Activated T-helper 1 cell treated with anti-CD3 and anti-CD28 coated beads, Interleukin-12 subunit alpha, Interleukin-12 subunit beta, Interleukin-2, Interleukin-4 antibody, amounts not matched to agents 30 ng/mL and 10 ng/mL and 1 ng/mL, durations not matched to agents 14 hours and 24 hours and 36 hours (primary cell): ENCODE results near the gene TTC28. TPM values are rescaled to one million over a fixed set of nuclear protein-coding genes. Genes with fewer than 3 reads are reported as not detected.

Source experiments
- DNase-seq: peaks from one replicate; pipeline ENCODE4 v3.0.0; 2021; ENCODE audit warnings: low spot score
- H3K27ac Mint-ChIP-seq: one replicate; pipeline ENCODE4 v1.8.0; 2021; ENCODE audit warnings: mild to moderate bottlenecking, mixed read lengths
- H3K27me3 Mint-ChIP-seq: one replicate; pipeline ENCODE4 v1.8.0; 2022; ENCODE audit warnings: mild to moderate bottlenecking, moderate library complexity, mixed read lengths; ENCODE audit not compliant: insufficient read depth
- H3K36me3 Mint-ChIP-seq: one replicate; pipeline ENCODE4 v1.8.0; 2021; ENCODE audit warnings: low read depth, mixed read lengths
- H3K4me1 Mint-ChIP-seq: one replicate; pipeline ENCODE4 v1.8.0; 2021; ENCODE audit warnings: low read depth, mixed read lengths
- H3K4me3 Mint-ChIP-seq: one replicate; pipeline ENCODE4 v1.8.0; 2021; ENCODE audit warnings: mild to moderate bottlenecking, moderate library complexity, mixed read lengths
- H3K9me3 Mint-ChIP-seq: one replicate; pipeline ENCODE4 v1.8.0; 2021; ENCODE audit warnings: mixed read lengths
- intact Hi-C: fragments of 100-400 bp; cut with micrococcal nuclease; formaldehyde crosslinking; loops from one replicate; pipeline ENCODE4 v1.15.1; 2024
- total RNA-seq: library from RNA; stranded (reverse); gene quantifications from 2 replicates; pipeline ENCODE4 v1.2.3, GENCODE V29; 2022

The TTC28 gene
- total RNA-seq, 1 donor from 2014 or later = 2.4 TPM

DNA sequence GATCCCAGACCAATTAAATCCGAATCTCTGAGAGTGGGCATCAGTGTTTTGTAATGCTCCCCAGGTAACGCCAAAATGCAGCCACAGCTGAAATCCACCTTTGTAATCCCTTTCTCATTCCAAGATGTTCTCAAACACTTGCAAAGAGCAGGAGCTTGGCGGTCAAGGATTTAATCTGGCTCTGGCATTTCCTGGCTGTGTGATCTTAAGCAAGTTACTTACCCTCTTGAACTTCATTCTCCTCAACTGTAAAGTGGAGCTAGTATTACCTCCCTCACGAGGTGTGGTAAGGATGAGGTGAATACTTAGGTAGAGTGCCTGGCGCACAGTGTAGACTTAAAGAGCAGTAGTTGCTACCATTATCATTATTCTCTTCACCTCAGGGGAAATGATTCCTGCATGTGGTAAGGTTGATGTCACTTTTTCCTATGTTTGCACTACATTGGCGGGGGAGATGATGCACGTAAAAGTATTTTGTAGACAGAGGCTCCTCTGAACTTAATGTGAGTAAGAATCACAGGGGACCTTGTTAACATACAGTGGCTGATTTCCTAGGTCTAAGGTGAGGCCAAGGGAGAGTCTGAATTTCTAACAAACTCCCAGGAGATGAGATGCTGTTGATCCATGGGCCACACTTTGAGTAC is 550.2 kb downstream of the TTC28 start:
- intact Hi-C loops = loop anchor here (10.0 kb wide), 1 partner anchor 315 kb away; no protein-coding TSS in a partner anchor
- H3K4me1 Mint-ChIP-seq = no peaks in the 10 kb centered on the region
- no peak for DNase-seq
- H3K27me3 Mint-ChIP-seq = no peaks in the 10 kb centered on the region
- H3K9me3 Mint-ChIP-seq = no peaks in the 10 kb centered on the region
- H3K27ac Mint-ChIP-seq = no peak overlapping the region
- H3K36me3 Mint-ChIP-seq = no peaks in the 10 kb centered on the region
- H3K4me3 Mint-ChIP-seq = no peak overlapping the region

DNA sequence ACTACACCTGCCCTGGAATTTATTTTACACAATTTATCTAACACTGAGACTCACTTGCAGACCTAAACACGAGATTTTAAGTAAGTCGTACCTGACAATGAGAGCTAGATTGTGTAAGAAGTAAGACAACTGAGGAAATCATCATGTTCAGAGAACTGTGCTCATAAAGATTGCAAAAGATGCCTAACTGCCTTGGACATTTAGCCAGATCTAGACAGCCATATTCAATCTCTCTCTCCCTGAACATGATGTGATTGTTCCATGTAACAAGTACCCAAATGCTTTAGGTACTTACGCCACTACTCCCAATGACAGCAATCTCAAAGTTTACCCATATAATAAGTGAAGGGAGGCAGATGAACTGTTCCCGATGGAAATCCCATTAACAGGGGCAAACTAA is 550.8 kb downstream of the TTC28 start:
- no peaks in the 10 kb centered on the region for H3K36me3 Mint-ChIP-seq
- no peaks in the 10 kb centered on the region for H3K9me3 Mint-ChIP-seq
- H3K27me3 Mint-ChIP-seq = no peaks in the 10 kb centered on the region
- H3K27ac Mint-ChIP-seq = no peak overlapping the region
- intact Hi-C loops = loop anchor here (10.0 kb wide), 1 partner anchor 316 kb away; no protein-coding TSS in a partner anchor
- DNase-seq = no peak
- no peaks in the 10 kb centered on the region for H3K4me1 Mint-ChIP-seq
- no peak overlapping the region for H3K4me3 Mint-ChIP-seq

DNA sequence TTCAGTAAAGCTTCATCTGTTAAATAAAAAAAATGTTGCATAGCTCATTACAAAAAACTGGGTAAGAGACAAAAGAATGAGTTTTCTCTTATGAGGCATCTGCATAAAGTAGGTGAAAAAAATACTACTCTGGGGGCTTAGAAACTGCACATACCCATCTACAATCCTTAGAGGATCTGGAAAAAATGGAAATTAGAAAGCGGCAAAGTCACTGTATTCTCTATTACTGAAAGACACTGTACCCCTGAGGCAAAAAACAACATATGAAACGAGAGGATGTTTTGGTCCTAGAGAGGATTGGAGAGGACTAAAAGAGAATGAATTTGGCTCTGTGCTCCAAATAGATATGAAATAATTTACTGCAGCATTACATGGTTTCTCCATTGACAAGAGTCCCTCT is 553.8 kb downstream of the TTC28 start:
- intact Hi-C loops = loop anchor here (10.0 kb wide), 1 partner anchor 319 kb away; no protein-coding TSS in a partner anchor
- no peaks in the 10 kb centered on the region for H3K9me3 Mint-ChIP-seq
- H3K36me3 Mint-ChIP-seq = no peaks in the 10 kb centered on the region
- no peak overlapping the region for H3K27ac Mint-ChIP-seq
- DNase-seq = no peak
- H3K4me3 Mint-ChIP-seq = no peak overlapping the region
- H3K4me1 Mint-ChIP-seq = no peaks in the 10 kb centered on the region
- H3K27me3 Mint-ChIP-seq = peaks cover 3% of the 10 kb centered on the region

DNA sequence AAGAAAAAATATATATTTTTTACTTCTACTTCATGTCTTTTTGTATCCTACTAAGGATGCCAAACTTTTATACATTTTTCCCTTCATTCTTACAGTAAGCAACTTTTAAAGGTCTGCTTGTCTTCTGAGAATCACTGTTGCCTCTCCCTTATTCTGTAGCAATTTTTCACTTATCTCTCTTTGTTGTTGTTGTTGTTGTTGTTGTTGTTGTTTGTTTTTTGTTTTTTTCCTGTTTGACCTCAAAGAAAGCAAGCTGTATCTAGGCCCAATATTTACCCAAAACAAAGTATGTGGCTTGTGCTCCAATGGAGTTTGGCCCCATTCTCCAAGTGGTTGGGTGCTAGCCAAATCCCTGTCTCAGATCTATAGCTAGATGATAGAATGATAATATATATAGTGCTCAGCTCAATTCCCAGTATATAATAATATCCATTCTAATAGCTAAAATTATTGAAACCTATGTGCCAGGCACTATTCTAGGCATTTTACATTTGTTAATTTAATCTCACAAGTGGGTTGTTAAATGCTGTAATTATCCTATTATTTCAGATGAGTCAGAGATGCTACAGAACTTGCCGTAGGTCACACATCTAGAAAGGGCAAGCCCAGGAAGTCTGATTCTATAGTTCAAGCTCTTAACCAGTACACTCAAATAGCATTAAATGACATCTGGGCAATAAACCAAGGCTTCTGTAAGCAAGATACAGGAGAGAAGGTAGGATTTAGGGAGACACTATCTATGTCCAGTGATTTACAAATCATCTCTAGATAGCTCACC is 555.5 kb downstream of the TTC28 start:
- DNase-seq = no peak
- H3K9me3 Mint-ChIP-seq = no peaks in the 10 kb centered on the region
- H3K36me3 Mint-ChIP-seq = no peaks in the 10 kb centered on the region
- H3K27me3 Mint-ChIP-seq = peaks cover 3% of the 10 kb centered on the region
- H3K27ac Mint-ChIP-seq = no peak overlapping the region
- intact Hi-C loops = loop anchor here (10.0 kb wide), 1 partner anchor 321 kb away; no protein-coding TSS in a partner anchor
- no peaks in the 10 kb centered on the region for H3K4me1 Mint-ChIP-seq
- H3K4me3 Mint-ChIP-seq = no peak overlapping the region

DNA sequence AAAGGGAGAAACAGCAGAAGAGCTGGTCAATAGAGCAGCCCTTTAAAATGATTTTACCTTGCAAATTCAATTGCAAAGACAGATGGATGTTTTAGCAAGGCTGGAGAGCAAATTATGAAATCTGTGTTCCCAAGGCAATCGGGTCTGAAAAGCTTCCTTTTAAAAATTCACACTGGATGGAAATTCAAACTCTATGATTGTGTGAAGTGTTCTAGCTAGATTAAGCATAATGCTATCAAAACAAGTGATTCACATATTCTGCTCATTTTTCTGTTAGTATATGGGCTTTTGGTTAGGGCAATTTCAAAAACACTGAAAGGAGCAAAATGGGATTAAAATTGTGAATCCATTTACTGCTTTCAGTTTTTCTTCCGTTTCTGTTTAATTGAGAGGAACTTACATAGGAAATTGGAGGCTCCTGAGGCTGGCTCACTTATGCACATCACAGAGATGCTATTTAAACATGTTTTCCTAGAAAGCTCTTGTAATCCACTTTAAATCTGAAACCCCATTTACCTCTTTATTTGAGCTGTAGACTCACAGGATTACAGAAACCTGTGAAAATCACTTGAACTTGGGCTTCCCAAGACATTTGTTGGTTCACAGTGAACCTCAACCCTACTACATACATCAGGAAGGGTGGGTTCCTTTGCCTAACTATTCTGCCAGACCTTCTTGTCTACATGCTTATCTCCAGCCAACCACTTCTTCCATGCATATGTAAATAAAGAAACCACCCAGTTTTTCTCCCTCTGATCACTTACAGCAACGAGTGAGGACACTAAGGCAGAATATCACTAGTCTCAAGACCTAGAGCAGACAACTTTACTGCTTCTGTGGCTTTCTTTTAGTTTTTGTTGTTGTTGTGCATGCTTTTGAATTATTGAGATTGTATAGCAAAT is 558.7 kb downstream of the TTC28 start:
- Mint-ChIP-seq H3K4me3 (no peak overlapping the region), H3K4me1 (no peaks in the 10 kb centered on the region), H3K27ac (no peak overlapping the region), H3K27me3 (peaks cover 3% of the 10 kb centered on the region), H3K36me3 (no peaks in the 10 kb centered on the region), H3K9me3 (no peaks in the 10 kb centered on the region)
- no peak for DNase-seq
- intact Hi-C loops = loop anchor here (10.0 kb wide), 1 partner anchor 324 kb away; no protein-coding TSS in a partner anchor

DNA sequence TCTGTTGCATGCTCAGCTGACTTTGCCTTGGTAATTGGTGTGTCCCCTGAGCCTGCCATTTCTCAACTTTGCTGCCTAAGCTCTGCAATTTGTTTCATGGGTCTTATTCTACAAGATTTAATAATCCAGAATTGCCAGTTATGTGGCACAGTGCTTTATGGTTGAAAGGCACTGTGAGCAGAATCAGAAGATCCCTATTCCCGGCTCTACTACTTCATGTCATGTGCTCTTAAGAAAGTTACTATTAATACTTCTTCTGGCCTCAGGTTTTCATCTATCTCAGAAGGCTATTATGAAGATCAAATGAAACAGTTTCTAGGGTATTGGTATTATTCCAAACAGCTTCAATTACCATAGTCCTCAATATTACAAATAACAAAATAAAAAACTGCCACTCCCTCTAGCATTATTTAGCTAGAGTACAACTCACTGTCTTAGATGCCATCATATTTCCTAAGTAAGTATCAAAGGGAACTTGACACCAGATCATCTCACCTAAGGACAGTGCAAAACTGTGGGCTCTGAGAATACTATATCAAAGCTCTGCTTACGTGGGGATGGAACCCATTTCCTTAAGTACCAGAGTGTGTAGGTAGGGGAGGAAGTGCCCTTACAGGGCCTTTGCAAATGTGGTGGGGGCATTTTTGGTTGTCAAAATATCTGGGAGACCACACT is 560.5 kb downstream of the TTC28 start:
- H3K4me1 Mint-ChIP-seq = no peaks in the 10 kb centered on the region
- intact Hi-C loops = no loop called here
- H3K27ac Mint-ChIP-seq = no peak overlapping the region
- peaks cover 3% of the 10 kb centered on the region for H3K27me3 Mint-ChIP-seq
- no peak overlapping the region for H3K4me3 Mint-ChIP-seq
- H3K36me3 Mint-ChIP-seq = no peaks in the 10 kb centered on the region
- no peak for DNase-seq
- no peaks in the 10 kb centered on the region for H3K9me3 Mint-ChIP-seq

DNA sequence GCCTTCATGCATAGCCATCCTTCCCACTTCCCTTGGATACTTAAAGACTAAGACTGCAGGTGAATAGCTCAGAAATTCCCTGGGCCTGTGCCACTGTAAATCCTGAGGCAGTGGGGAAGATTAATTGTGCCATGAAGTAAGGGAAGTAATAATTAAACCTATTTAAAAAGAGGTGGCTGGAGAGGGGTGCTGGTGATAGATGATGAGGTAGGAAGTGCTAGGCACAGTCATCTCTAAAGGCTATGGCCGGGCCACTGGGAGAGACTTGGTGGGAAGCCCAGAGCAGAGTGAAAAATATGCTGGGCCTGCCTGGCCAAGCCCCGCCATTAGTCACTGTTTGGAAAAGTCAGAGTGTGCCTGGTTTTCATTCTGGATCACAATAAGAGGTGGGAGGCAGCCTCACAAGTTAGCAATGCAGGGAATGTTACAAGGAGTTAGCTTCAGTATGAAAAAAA is 563.4 kb downstream of the TTC28 start:
- DNase-seq = no peak
- intact Hi-C loops = no loop called here
- H3K4me1 Mint-ChIP-seq = no peaks in the 10 kb centered on the region
- H3K9me3 Mint-ChIP-seq = no peaks in the 10 kb centered on the region
- no peak overlapping the region for H3K27ac Mint-ChIP-seq
- no peaks in the 10 kb centered on the region for H3K27me3 Mint-ChIP-seq
- H3K36me3 Mint-ChIP-seq = no peaks in the 10 kb centered on the region
- H3K4me3 Mint-ChIP-seq = no peak overlapping the region

DNA sequence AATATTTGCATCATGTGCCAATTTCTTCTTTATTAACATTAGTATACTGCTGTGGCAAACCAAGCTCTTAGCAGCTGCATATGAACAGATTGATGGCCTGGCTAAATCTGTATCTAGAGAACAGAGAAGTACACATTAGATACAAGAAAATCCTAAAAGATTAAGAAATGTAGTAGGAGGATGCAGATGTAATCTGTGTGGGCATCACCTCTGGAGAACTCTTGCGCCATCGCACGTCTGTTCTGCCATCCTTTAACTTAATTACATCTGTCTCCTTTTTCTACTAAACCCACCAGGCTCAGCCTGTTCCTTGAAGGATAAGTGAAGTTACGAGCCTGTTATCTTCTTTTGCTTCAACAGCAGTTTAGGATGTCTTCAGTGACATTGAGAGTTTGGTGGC is 564.2 kb downstream of the TTC28 start:
- Mint-ChIP-seq H3K4me3 (no peak overlapping the region), H3K27me3 (no peaks in the 10 kb centered on the region), H3K4me1 (no peaks in the 10 kb centered on the region), H3K27ac (no peak overlapping the region), H3K9me3 (no peaks in the 10 kb centered on the region), H3K36me3 (no peaks in the 10 kb centered on the region)
- intact Hi-C loops = no loop called here
- DNase-seq = no peak

DNA sequence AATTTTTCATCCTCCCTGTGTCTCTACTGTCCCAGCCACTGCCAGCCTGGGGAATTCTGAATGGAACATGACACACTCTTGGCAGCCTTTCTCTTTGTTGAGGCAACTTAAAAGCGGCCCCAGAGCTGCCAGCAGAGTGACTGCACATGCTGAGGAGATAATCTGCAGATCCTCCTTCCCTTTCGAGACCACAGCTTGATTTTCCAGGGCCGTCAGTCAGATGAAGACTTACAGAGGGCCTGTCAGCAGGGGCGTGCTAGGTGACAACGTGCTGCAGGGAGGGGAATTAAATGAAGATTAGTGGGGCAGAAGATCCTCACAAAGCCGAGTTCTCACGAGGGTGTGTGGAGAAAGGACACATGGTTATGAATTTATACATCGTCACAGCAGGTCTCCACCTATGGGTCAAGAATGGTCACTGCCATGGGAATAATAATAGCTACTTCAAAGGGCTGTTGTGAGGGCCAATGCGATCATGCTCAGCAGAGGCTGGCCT is 567.0 kb downstream of the TTC28 start:
- H3K27me3 Mint-ChIP-seq = no peaks in the 10 kb centered on the region
- no peak overlapping the region for H3K4me3 Mint-ChIP-seq
- DNase-seq = no peak
- no peaks in the 10 kb centered on the region for H3K4me1 Mint-ChIP-seq
- no peaks in the 10 kb centered on the region for H3K36me3 Mint-ChIP-seq
- intact Hi-C loops = no loop called here
- H3K9me3 Mint-ChIP-seq = no peaks in the 10 kb centered on the region
- no peak overlapping the region for H3K27ac Mint-ChIP-seq

DNA sequence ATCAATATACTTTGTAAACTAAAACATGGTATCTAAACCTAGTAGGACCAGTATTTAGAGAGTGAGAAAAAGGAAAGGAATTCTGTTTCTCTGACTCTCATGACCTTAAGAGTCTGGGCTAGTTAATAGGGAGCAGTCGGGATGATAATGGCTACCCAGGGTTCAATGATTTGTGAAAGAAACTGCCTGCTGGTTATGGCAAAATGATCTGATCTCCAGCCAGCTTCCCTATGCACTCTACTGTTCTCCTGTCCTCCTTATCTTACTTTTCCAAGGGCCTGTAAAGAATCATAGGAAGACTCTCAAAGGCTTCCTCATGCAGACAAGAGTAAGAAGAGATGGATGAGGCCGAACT is 567.5 kb downstream of the TTC28 start:
- H3K27ac Mint-ChIP-seq = no peak overlapping the region
- no peak for DNase-seq
- no peaks in the 10 kb centered on the region for H3K9me3 Mint-ChIP-seq
- H3K4me1 Mint-ChIP-seq = no peaks in the 10 kb centered on the region
- H3K4me3 Mint-ChIP-seq = no peak overlapping the region
- intact Hi-C loops = no loop called here
- no peaks in the 10 kb centered on the region for H3K36me3 Mint-ChIP-seq
- H3K27me3 Mint-ChIP-seq = no peaks in the 10 kb centered on the region

DNA sequence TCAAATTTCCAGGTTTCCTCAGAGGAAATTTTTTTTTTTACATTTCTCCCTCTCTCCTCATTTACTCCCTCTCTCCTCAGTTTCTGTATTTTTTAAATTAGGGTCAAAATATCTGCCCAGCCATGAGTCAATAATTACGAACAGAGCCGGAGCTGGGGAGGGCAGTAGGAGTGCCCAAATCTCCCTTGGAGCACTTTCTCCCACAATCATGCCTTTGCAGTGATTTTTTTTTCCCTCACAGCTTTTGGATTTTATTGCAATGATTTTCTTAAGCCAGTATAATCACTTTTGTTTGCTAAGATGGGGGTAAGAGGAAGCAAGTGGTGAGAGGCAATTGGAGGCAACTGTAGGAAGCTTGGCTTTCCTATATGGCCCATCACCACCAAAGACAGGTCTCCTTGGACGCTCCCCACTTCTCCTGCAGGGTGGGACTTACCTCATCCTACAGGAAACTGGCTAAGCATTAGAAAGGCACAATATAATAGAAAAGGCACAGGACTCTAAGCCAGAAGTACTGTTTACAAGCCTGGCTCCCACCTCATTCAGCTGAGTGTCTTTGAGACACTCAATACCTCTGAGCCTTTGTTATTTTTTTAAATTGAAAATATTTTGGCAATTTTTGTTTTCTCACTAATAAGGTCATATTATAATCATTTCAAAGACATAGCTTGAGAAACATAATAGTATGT is 568.0 kb downstream of the TTC28 start:
- Mint-ChIP-seq H3K9me3 (no peaks in the 10 kb centered on the region), H3K27ac (no peak overlapping the region), H3K4me1 (no peaks in the 10 kb centered on the region), H3K27me3 (no peaks in the 10 kb centered on the region), H3K36me3 (no peaks in the 10 kb centered on the region), H3K4me3 (no peak overlapping the region)
- intact Hi-C loops = no loop called here
- DNase-seq = no peak

DNA sequence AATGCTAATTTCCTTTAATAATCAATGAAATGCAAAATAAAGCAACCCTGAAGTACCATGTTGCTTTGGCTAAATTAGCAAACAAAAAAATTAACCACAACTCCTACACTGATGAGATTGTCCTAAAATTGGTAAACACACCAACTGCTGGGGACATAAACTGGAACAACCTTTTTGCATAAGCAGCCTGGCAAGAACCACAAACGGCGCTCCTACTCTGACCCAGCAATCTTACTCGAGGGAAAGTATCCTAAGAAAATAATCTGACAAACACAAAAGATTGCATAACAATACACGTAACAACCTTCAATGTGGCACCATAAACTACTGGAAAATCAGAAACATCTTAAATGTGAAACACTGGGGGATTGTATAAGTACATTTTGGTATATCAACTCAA is 570.8 kb downstream of the TTC28 start:
- Mint-ChIP-seq H3K9me3 (no peaks in the 10 kb centered on the region), H3K27me3 (no peaks in the 10 kb centered on the region), H3K4me3 (no peak overlapping the region), H3K27ac (no peak overlapping the region), H3K4me1 (no peaks in the 10 kb centered on the region), H3K36me3 (no peaks in the 10 kb centered on the region)
- intact Hi-C loops = no loop called here
- DNase-seq = no peak
